ENCODE data around the gene MAP2K5. TPM values are rescaled to one million over a fixed set of nuclear protein-coding genes. Genes with fewer than 3 reads are reported as not detected.

MAP2K5 gene
- total RNA-seq, 1 donor from 2014 or later = 1.1 TPM

GRCh38 chr15:67823314-67824196 lies 281.1 kb downstream of the MAP2K5 start:
- Histone ChIP-seq H3K4me3 (no peak overlapping the region), H3K27ac (no peak overlapping the region), H3K9me3 (no peaks in the 10 kb centered on the region), H3K4me1 (peaks cover 5 to 28% of the 10 kb centered on the region in 2 donors), H3K27me3 (peaks cover 62% of the 10 kb centered on the region), H3K36me3 (no peaks in the 10 kb centered on the region)
- intact Hi-C loops (cut with DNase I) = no loop called here
- DNase-seq (ENCODE audit: low spot score in 2 of 2) = no peak
- TF ChIP-seq CTCF (IDR thresholded peaks at IDR 0.05) = no peak

DNA sequence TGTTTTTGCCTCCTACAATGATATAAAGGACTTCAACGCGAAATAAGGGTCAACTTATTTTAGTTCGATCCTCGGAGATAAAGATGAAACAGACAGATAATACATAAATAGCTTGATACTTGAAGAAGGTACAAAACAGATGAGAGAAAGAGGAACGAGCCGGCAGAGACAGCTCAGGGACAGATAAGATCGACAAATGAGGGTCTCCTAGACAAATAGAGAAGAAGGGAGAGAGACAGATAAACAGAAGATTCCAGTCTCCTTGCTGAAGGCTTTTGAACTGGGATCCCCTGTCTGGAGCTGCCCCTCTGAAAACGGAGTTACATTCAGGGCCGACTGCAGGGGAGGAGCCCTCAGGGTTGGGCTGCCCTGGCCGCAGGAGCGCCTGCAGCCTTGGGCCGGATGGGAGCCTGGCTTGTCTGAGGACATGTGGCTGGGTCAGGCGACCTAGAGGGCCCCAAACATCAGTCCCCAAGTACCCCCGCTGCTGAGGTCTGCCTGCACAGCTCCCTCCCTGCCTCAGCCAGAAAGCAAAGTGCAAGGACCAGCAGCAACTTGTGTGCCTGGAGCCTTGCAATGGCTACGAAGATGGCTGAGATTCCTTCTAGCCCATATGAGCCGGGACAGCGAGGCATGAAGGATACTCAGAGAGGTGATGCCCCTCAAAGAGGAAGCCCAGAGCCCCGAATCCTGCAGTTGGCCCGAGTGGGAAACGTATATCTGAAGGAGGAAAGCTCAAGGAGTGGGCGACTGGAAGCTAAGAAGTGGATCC lies 281.9 kb downstream of the MAP2K5 start:
- Histone ChIP-seq H3K27me3 (peaks cover 65% of the 10 kb centered on the region), H3K4me3 (no peak overlapping the region), H3K27ac (no peak overlapping the region), H3K36me3 (no peaks in the 10 kb centered on the region), H3K9me3 (no peaks in the 10 kb centered on the region), H3K4me1 (peaks cover 5 to 34% of the 10 kb centered on the region in 2 donors)
- no peak for DNase-seq (ENCODE audit: low spot score in 2 of 2)
- intact Hi-C loops (cut with DNase I) = no loop called here
- TF ChIP-seq CTCF (IDR thresholded peaks at IDR 0.05) = no peak

DNA sequence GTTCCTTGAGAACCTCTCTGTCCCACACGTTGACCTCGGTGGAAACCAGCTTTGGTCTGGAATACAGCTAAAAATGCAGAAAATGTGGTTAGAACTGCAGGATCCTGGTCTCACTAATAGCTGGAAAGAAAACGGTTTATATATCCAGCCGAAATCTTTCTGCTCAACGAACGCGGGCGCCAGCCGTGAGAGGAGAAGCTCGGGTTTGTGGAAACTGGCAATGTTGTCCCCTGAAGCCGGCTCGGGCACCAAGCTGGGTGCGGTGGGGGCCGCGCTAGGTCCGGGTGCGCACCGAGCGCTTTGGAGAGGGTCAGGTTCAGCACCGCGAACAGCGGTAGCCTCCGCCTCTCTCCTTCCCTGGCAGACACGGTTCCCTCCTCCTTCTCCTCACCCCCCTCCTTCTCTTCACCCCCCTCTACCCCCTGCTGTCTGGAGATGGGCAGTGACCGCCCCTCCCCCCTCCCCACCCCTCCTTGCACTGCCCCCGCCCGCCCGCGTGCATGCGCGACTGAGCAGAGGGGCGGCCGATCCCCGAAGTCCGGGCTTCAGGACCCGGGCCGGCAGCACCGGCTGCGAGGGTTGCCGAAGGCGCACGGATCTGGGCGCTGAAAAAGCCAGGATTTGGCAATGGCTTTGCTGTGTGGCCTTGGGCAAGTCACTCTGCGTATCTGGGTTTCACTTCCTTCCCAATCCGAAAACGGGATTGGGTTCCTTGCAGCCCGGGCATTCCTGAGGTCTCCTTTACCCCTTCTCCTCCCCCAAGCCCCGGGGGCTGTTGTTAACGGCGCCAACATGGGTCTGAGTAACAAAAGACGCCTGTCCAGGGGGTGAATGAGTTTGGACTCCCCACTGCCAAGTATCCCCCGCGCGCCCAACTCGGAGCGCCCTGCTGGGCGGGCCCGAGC lies 282.7 kb downstream of the MAP2K5 start, which contains the start of gene SKOR1:
Gene SKOR1, plus strand, starts transcription at position 534 of the 905 bp plus-strand sequence. Its CDS starts 94 bp downstream, at position 628.
- no peaks in the 10 kb centered on the region for H3K36me3 ChIP-seq
- H3K27me3 ChIP-seq = peaks cover 74% of the 10 kb centered on the region
- intact Hi-C loops (cut with DNase I) = no loop called here
- no peak within 1 kb of the TSS for H3K27ac ChIP-seq
- H3K4me3 ChIP-seq = peak within 1 kb of the TSS; percentile 6 to 29
- H3K9me3 ChIP-seq = no peaks in the 10 kb centered on the region
- no peak for DNase-seq (ENCODE audit: low spot score in 2 of 2)
- H3K4me1 ChIP-seq = peaks cover 5 to 34% of the 10 kb centered on the region in 2 donors
- no peak for TF ChIP-seq CTCF (IDR thresholded peaks at IDR 0.05)

DNA sequence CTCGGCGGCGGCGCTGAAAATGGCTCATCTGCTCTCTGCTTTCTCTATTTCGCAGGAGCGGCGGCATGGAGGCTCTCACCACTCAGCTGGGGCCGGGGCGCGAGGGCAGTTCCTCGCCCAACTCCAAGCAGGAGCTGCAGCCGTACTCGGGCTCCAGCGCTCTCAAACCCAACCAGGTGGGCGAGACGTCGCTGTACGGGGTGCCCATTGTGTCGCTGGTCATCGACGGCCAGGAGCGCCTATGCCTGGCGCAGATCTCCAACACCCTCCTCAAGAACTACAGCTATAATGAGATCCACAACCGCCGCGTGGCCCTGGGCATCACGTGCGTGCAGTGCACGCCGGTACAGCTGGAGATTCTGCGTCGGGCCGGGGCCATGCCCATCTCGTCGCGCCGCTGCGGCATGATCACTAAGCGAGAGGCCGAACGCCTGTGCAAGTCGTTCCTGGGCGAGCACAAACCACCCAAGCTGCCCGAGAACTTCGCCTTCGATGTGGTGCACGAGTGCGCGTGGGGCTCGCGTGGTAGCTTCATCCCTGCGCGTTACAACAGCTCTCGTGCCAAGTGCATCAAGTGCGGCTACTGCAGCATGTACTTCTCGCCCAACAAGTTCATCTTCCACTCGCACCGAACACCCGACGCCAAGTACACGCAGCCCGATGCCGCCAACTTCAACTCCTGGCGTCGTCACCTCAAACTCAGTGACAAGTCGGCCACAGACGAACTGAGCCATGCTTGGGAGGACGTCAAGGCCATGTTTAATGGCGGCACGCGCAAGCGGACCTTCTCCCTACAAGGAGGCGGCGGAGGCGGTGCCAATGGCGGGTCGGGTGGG lies 283.6 kb downstream of the MAP2K5 start:
- Histone ChIP-seq H3K9me3 (no peaks in the 10 kb centered on the region), H3K27me3 (peaks cover 74% of the 10 kb centered on the region), H3K36me3 (no peaks in the 10 kb centered on the region), H3K27ac (no peak overlapping the region), H3K4me1 (peaks cover 5 to 34% of the 10 kb centered on the region in 2 donors), H3K4me3 (peak overlapping the region; percentile 6 to 29)
- intact Hi-C loops (cut with DNase I) = no loop called here
- TF ChIP-seq CTCF (IDR thresholded peaks at IDR 0.05) = no peak
- DNase-seq (ENCODE audit: low spot score in 2 of 2) = no peak

Measured in ascending aorta (tissue), 2 donors.